HFFc6 (cell line): ENCODE measurements around the gene EBF3. TPM values are rescaled to one million over a fixed set of nuclear protein-coding genes. Genes with fewer than 3 reads are reported as not detected.

Source experiments
- DNase-seq: peaks from one replicate; pipeline ENCODE4 v3.0.0-alpha.2; 2018
- H3K27ac Mint-ChIP-seq: 2 replicates; pipeline ENCODE4 v1.8.0; 2020; ENCODE audit warnings: mild to moderate bottlenecking, mixed read lengths
- H3K27me3 Mint-ChIP-seq: 2 replicates; pipeline ENCODE4 v1.8.0; 2021; ENCODE audit warnings: mild to moderate bottlenecking, moderate library complexity, mixed read lengths; ENCODE audit not compliant: insufficient read depth
- H3K36me3 Mint-ChIP-seq: 2 replicates; pipeline ENCODE4 v1.8.0; 2021; ENCODE audit warnings: low read depth, mixed read lengths
- H3K4me1 Mint-ChIP-seq: 2 replicates; pipeline ENCODE4 v1.8.0; 2020; ENCODE audit warnings: low read depth, mixed read lengths
- H3K4me3 Mint-ChIP-seq: 2 replicates; pipeline ENCODE4 v1.8.0; 2020; ENCODE audit warnings: mild to moderate bottlenecking, moderate library complexity, mixed read lengths
- H3K9me3 Mint-ChIP-seq: 2 replicates; pipeline ENCODE4 v1.8.0; 2020; ENCODE audit warnings: mild to moderate bottlenecking, mixed read lengths
- CTCF ChIP-seq: fragments of 200-600 bp; sonication (generic); IDR thresholded peaks from 2 replicates; pipeline ENCODE4 v1.5.0; 2021; ENCODE audit warnings: antibody characterized with exemption, mild to moderate bottlenecking
- total RNA-seq, 6 experiments: library from RNA; stranded (reverse); fragmentation: NEBNext Ultra II Directional; extraction: Animal tissue kit (Norgen Biotek cat#: 25700); gene quantifications; 2 replicates in 1 of 6; 3 replicates in 5 of 6; pipeline ENCODE4 v1.2.3, GENCODE V29; 2021

EBF3 gene
- total RNA-seq, 6 experiments from 2014 or later = 0.14 to 0.39 (median 0.21) TPM; not detected in 2

- Mint-ChIP-seq H3K27me3 (peaks cover 14% of the 10 kb centered on the region), H3K4me1 (peaks cover 5% of the 10 kb centered on the region; the same call in 1 of the 2 replicates), H3K36me3 (peaks cover 4% of the 10 kb centered on the region; the same call in 1 of the 2 replicates), H3K27ac (no peak overlapping the region), H3K4me3 (no peak overlapping the region), H3K9me3 (peaks cover 18% of the 10 kb centered on the region)
- DNase-seq = no peak
- no peak for TF ChIP-seq CTCF
These were observed 39.9 kb upstream of the EBF3 start for GRCh38 chr10:130003787-130004613.

- Mint-ChIP-seq H3K4me3 (no peak overlapping the region), H3K36me3 (peaks cover 4% of the 10 kb centered on the region; the same call in 1 of the 2 replicates)
- DNase-seq = no peak
These were observed 39.1 kb upstream of the EBF3 start for GRCh38 chr10:130003166-130003565.

GRCh38 chr10:130002606-130003005 lies 38.5 kb upstream of the EBF3 start:
- no peak overlapping the region for H3K27ac Mint-ChIP-seq

More at GRCh38 chr10:130003166-130003565, 39.1 kb upstream of the EBF3 start:
- Mint-ChIP-seq H3K27me3 (peaks cover 14% of the 10 kb centered on the region), H3K27ac (no peak overlapping the region), H3K9me3 (peaks cover 18% of the 10 kb centered on the region), H3K4me1 (peaks cover 5% of the 10 kb centered on the region; the same call in 1 of the 2 replicates)
- no peak for TF ChIP-seq CTCF

GRCh38 chr10:130000918-130001317 lies 36.8 kb upstream of the EBF3 start:
- TF ChIP-seq CTCF = no peak
- Mint-ChIP-seq H3K9me3 (peaks cover 9% of the 10 kb centered on the region), H3K27ac (no peak overlapping the region), H3K36me3 (peaks cover 4% of the 10 kb centered on the region; the same call in 1 of the 2 replicates), H3K4me1 (peaks cover 5% of the 10 kb centered on the region; the same call in 1 of the 2 replicates), H3K4me3 (no peak overlapping the region), H3K27me3 (peaks cover 9% of the 10 kb centered on the region; the same call in 1 of the 2 replicates)
- DNase-seq = no peak

More at GRCh38 chr10:130002606-130003005, 38.5 kb upstream of the EBF3 start:
- Mint-ChIP-seq H3K9me3 (peaks cover 18% of the 10 kb centered on the region), H3K27me3 (peaks cover 14% of the 10 kb centered on the region), H3K4me3 (no peak overlapping the region), H3K4me1 (peaks cover 5% of the 10 kb centered on the region; the same call in 1 of the 2 replicates), H3K36me3 (peaks cover 4% of the 10 kb centered on the region; the same call in 1 of the 2 replicates)
- TF ChIP-seq CTCF = no peak
- DNase-seq = no peak

DNA sequence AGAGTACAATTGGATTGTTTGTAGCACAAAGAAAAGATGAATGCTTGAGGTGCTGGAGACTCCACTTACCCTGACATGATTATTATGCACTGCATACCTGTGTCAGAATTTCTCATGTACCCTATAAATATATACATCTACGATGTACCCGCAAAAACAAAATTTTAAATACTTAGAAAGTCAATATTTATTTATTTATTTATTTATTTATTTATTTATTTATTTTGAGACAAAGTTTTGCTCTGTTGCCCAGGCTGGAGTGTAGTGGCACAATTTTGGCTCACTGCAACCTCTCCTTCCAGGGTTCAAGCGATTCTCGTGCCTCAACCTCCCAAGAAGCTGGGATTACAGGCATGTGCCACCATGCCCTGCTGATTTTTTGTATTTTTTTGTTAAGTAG lies 35.1 kb upstream of the EBF3 start:
- Mint-ChIP-seq H3K36me3 (no peaks in the 10 kb centered on the region), H3K4me1 (peaks cover 1% of the 10 kb centered on the region), H3K27ac (no peak overlapping the region), H3K9me3 (peaks cover 4% of the 10 kb centered on the region; the same call in 1 of the 2 replicates), H3K27me3 (peaks cover 9% of the 10 kb centered on the region; the same call in 1 of the 2 replicates), H3K4me3 (no peak overlapping the region)
- TF ChIP-seq CTCF = no peak
- DNase-seq = no peak
